ENCODE measurements around the gene NXN. TPM values are rescaled to one million over a fixed set of nuclear protein-coding genes. Genes with fewer than 3 reads are reported as not detected.
"Not testable (repeated sequence)": the region's sequence is repeated elsewhere in the genome, so short reads cannot be mapped to it uniquely, and the experiment has no call there.

Gene NXN
- total and polyA plus RNA-seq, 9 donors = 5.5 to 34.8 (median 28.4) TPM

GRCh38 chr17:834136-834535 is 145.4 kb downstream of the NXN start:
- WGBS, 3 donors = 71 to 84% (median 79%) methylated on average over 6 of the region's 6 CpGs
- intact Hi-C loops (cut with DNase I) = no loop called here

DNA sequence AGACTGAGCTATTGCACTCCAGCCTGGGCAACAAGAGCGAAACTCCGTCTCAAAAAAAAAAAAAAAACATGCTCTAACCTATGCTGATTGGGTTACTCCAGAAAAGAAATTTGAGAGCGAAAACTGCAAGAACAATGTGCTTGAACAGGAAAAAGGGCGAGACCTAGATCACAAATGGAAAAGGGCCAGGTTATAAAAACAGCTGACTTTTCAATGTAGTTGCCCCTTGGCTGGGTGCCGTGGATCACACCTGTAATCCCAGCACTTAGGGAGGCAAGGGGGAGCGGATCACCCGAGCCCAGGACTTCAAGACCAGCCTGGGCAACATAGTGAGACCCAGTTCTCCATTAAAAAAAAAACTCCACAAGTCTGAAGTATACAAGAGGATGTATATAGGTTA is 148.6 kb downstream of the NXN start:
- Histone ChIP-seq H3K9me3 (no peaks in the 10 kb centered on the region), H3K27me3 (no peaks in the 10 kb centered on the region), H3K4me3 (no peak overlapping the region), H3K4me1 (ENCODE audit: insufficient read depth) (peaks cover 3% of the 10 kb centered on the region), H3K36me3 (no peaks in the 10 kb centered on the region), H3K27ac (no peak overlapping the region)
- intact Hi-C loops (cut with DNase I) = no loop called here
- 90 to 95% (median 94%) methylated on average over 7 of the region's 7 CpGs for WGBS, 3 donors
- DNase-seq = no peak
- no peak for TF ChIP-seq CTCF (IDR thresholded peaks at IDR 0.05)
- TF ChIP-seq POLR2A (IDR thresholded peaks at IDR 0.05) = no peak
- TF ChIP-seq EP300 (IDR thresholded peaks at IDR 0.05) = no peak

More at GRCh38 chr17:834136-834535, 145.4 kb downstream of the NXN start:
- no peak for DNase-seq
- Histone ChIP-seq H3K36me3 (no peaks in the 10 kb centered on the region), H3K4me1 (ENCODE audit: insufficient read depth) (peaks cover 3% of the 10 kb centered on the region), H3K9me3 (no peaks in the 10 kb centered on the region), H3K4me3 (no peak overlapping the region), H3K27me3 (no peaks in the 10 kb centered on the region), H3K27ac (no peak overlapping the region)
- no peak for TF ChIP-seq POLR2A (IDR thresholded peaks at IDR 0.05)
- TF ChIP-seq EP300 (IDR thresholded peaks at IDR 0.05) = no peak
- TF ChIP-seq CTCF (IDR thresholded peaks at IDR 0.05) = no peak

- Histone ChIP-seq H3K36me3 (no peaks in the 10 kb centered on the region), H3K4me1 (ENCODE audit: insufficient read depth) (peaks cover 3% of the 10 kb centered on the region), H3K4me3 (no peak overlapping the region), H3K27ac (no peak overlapping the region), H3K27me3 (no peaks in the 10 kb centered on the region), H3K9me3 (no peaks in the 10 kb centered on the region)
- TF ChIP-seq EP300 (IDR thresholded peaks at IDR 0.05) (no peak), POLR2A (IDR thresholded peaks at IDR 0.05) (no peak), CTCF (IDR thresholded peaks at IDR 0.05) (no peak)
- 82 to 87% (median 85%) methylated on average over 19 of the region's 19 CpGs for WGBS, 3 donors
- intact Hi-C loops (cut with DNase I) = no loop called here
- DNase-seq = no peak
Observed at GRCh38 chr17:830381-830780, 149.2 kb downstream of the NXN start.

- H3K36me3 ChIP-seq; H3K9me3 ChIP-seq; H3K27me3 ChIP-seq; DNase-seq; H3K4me3 ChIP-seq; H3K4me1 ChIP-seq (ENCODE audit: insufficient read depth); intact Hi-C loops (cut with DNase I); H3K27ac ChIP-seq: not testable (repeated sequence)
- 66 to 91% (median 75%) methylated on average over 3 of the region's 3 CpGs for WGBS, 3 donors
Observed at GRCh38 chr17:829614-830013, 150.0 kb downstream of the NXN start.

- H3K9me3 ChIP-seq = no peaks in the 10 kb centered on the region
- no peaks in the 10 kb centered on the region for H3K27me3 ChIP-seq
- H3K36me3 ChIP-seq = no peaks in the 10 kb centered on the region
- peaks cover under 1% of the 10 kb centered on the region for H3K4me1 ChIP-seq (ENCODE audit: insufficient read depth)
- TF ChIP-seq CTCF (IDR thresholded peaks at IDR 0.05) (no peak), POLR2A (IDR thresholded peaks at IDR 0.05) (no peak), EP300 (IDR thresholded peaks at IDR 0.05) (no peak)
- intact Hi-C loops (cut with DNase I) = no loop called here
- H3K27ac ChIP-seq = no peak overlapping the region
- no peak for DNase-seq
- no peak overlapping the region for H3K4me3 ChIP-seq
- WGBS, 3 donors = 71 to 74% (median 74%) methylated on average over 5 of the region's 5 CpGs
Observed at GRCh38 chr17:828761-829160, 150.8 kb downstream of the NXN start.

Data from ovary (tissue), 9 donors.